DMS 273 (cell line): ENCODE measurements around the gene NMD3.
"Not testable (repeated sequence)": the region's sequence is repeated elsewhere in the genome, so short reads cannot be mapped to it uniquely, and the experiment has no call there.

Experiments used
- DNase-seq: peaks from one replicate; lab custom pipeline; 2025; ENCODE audit not compliant: unreplicated experiment; lab: John Stamatoyannopoulos, UW

Gene NMD3

GRCh38 chr3:161220850-161221753 is at the start of gene NMD3:
NMD3 (plus strand) TSS chr3:161221311; CDS start chr3:161222014, 703 bp downstream.
- peak; percentile 100 for DNase-seq

- DNase-seq = peak; percentile 65
Observed at GRCh38 chr3:161171639-161172552, 49.2 kb upstream of the NMD3 start.

- no peak for DNase-seq
Observed at GRCh38 chr3:161175506-161175905, 45.6 kb upstream of the NMD3 start.

- no peak for DNase-seq
Observed at GRCh38 chr3:161177991-161178390, 43.1 kb upstream of the NMD3 start.

- not testable (repeated sequence) for DNase-seq
Observed at GRCh38 chr3:161181371-161181770, 39.7 kb upstream of the NMD3 start.

GRCh38 chr3:161187046-161187445 is 34.1 kb upstream of the NMD3 start:
- no peak for DNase-seq

- no peak for DNase-seq
Observed at GRCh38 chr3:161197855-161198850, 23.0 kb upstream of the NMD3 start.

GRCh38 chr3:161199926-161200325 is 21.2 kb upstream of the NMD3 start:
- DNase-seq = no peak

- DNase-seq = no peak
Observed at GRCh38 chr3:161203485-161204098, 17.5 kb upstream of the NMD3 start.

GRCh38 chr3:161208931-161209330 is 12.2 kb upstream of the NMD3 start:
- no peak for DNase-seq

- no peak for DNase-seq
Observed at GRCh38 chr3:161212171-161212771, 8.8 kb upstream of the NMD3 start.

- DNase-seq = peak; percentile 59
Observed at GRCh38 chr3:161212906-161213305, 8.2 kb upstream of the NMD3 start.

GRCh38 chr3:161213644-161214043 is 7.5 kb upstream of the NMD3 start:
- DNase-seq = no peak

- no peak for DNase-seq
Observed at GRCh38 chr3:161215185-161215584, 5.9 kb upstream of the NMD3 start.

- peak; percentile 11 for DNase-seq
Observed at GRCh38 chr3:161217496-161217895, 3.6 kb upstream of the NMD3 start.

- no peak for DNase-seq
Observed at GRCh38 chr3:161219495-161219894, 1.6 kb upstream of the NMD3 start.

- DNase-seq = peak; percentile 54
Observed at GRCh38 chr3:161221806-161222600, 892 bp downstream of the NMD3 start.

GRCh38 chr3:161222662-161223061 is 1.6 kb downstream of the NMD3 start:
- peak; percentile 50 for DNase-seq

- DNase-seq = no peak
Observed at GRCh38 chr3:161224786-161225185, 3.7 kb downstream of the NMD3 start.
